NCI-H128 (cell line): ENCODE results near the gene CNFN.

Source experiments
- DNase-seq: peaks from one replicate; lab custom pipeline; 2025; ENCODE audit not compliant: unreplicated experiment; lab: John Stamatoyannopoulos, UW

CNFN gene

GRCh38 chr19:42389899-42390298 is at the start of gene CNFN:
Gene CNFN, minus strand, starts transcription at chr19:42390297. Its CDS starts 1,260 bp downstream, at chr19:42389037.
- no peak for DNase-seq

- no peak for DNase-seq
Measured at GRCh38 chr19:42436006-42436405, 45.9 kb upstream of the CNFN start.

- no peak for DNase-seq
Measured at GRCh38 chr19:42435316-42435715, 45.2 kb upstream of the CNFN start.

- DNase-seq, result no peak
Measured at GRCh38 chr19:42433503-42434260, 43.6 kb upstream of the CNFN start.

GRCh38 chr19:42431486-42431885 is 41.4 kb upstream of the CNFN start:
- DNase-seq, result no peak

GRCh38 chr19:42428676-42429075 is 38.6 kb upstream of the CNFN start:
- no peak for DNase-seq

GRCh38 chr19:42427313-42427712 is 37.2 kb upstream of the CNFN start, which contains the start of gene LIPE:
Gene LIPE, minus strand, starts transcription at chr19:42427388. Its CDS starts 239 bp downstream, at chr19:42427149.
- no peak for DNase-seq

- no peak for DNase-seq
Measured at GRCh38 chr19:42426643-42427042, 36.5 kb upstream of the CNFN start.

- no peak for DNase-seq
Measured at GRCh38 chr19:42424712-42425131, 34.6 kb upstream of the CNFN start.

- DNase-seq, result no peak
Measured at GRCh38 chr19:42424345-42424707, 34.2 kb upstream of the CNFN start.

- peak; percentile 70 for DNase-seq
Measured at GRCh38 chr19:42423462-42424344, 33.6 kb upstream of the CNFN start.

- no peak for DNase-seq
Measured at GRCh38 chr19:42422901-42423461, 32.9 kb upstream of the CNFN start.

GRCh38 chr19:42422092-42422900 is 32.2 kb upstream of the CNFN start:
- no peak for DNase-seq

GRCh38 chr19:42421591-42422031 is 31.5 kb upstream of the CNFN start:
- no peak for DNase-seq

- DNase-seq, result no peak
Measured at GRCh38 chr19:42421101-42421500, 31.0 kb upstream of the CNFN start.

GRCh38 chr19:42420055-42420544 is 30.0 kb upstream of the CNFN start:
- no peak for DNase-seq

GRCh38 chr19:42419309-42419708 is 29.2 kb upstream of the CNFN start:
- DNase-seq, result no peak

GRCh38 chr19:42412661-42413076 is 22.6 kb upstream of the CNFN start:
- DNase-seq, result no peak

- no peak for DNase-seq
Measured at GRCh38 chr19:42412227-42412626, 22.1 kb upstream of the CNFN start.

- no peak for DNase-seq
Measured at GRCh38 chr19:42411581-42412178, 21.6 kb upstream of the CNFN start.
